HEK293 (cell line): Measurements from ENCODE around the gene PLCH2.

ENCODE experiments used
- BCL11B ChIP-seq: fragments of 450-650 bp; formaldehyde crosslinking; IDR thresholded peaks from 2 replicates; pipeline ENCODE4 v1.5.1; 2016; ENCODE audit warnings: low read depth, missing biosample characterization, missing genetic modification characterization
- HIC1 ChIP-seq: fragments of 450-650 bp; formaldehyde crosslinking; IDR thresholded peaks from 2 replicates; pipeline ENCODE4 v1.5.1; 2016; ENCODE audit warnings: missing biosample characterization, missing genetic modification characterization
- HOXA7 ChIP-seq: sonication (generic); formaldehyde crosslinking; IDR thresholded peaks from 2 replicates; pipeline ENCODE4 v1.8.1; 2022; ENCODE audit warnings: missing genetic modification reagents, borderline replicate concordance
- HOXC10 ChIP-seq: sonication (generic); formaldehyde crosslinking; IDR thresholded peaks from 2 replicates; pipeline ENCODE4 v1.8.1; 2023; ENCODE audit warnings: mild to moderate bottlenecking, missing genetic modification reagents
- KLF7 ChIP-seq: fragments of 450-650 bp; formaldehyde crosslinking; IDR thresholded peaks from 2 replicates; pipeline ENCODE4 v1.5.1; 2016; ENCODE audit warnings: missing biosample characterization, missing genetic modification characterization, borderline replicate concordance
- SALL2 ChIP-seq: fragments of 450-650 bp; formaldehyde crosslinking; IDR thresholded peaks from 2 replicates; pipeline ENCODE4 v1.5.0; 2017; ENCODE audit warnings: missing biosample characterization, mild to moderate bottlenecking, missing genetic modification characterization, borderline replicate concordance
- SP2 ChIP-seq: fragments of 450-650 bp; formaldehyde crosslinking; IDR thresholded peaks from 2 replicates; pipeline ENCODE4 v1.5.1; 2016; ENCODE audit warnings: missing biosample characterization, missing genetic modification characterization
- TCF7L2 ChIP-seq: IDR thresholded peaks from 2 replicates; pipeline ENCODE4 v1.6.1; 2011; ENCODE audit warnings: low read depth, mild to moderate bottlenecking, inconsistent platforms, low read length, moderate library complexity, borderline replicate concordance
- ZBTB17 ChIP-seq: fragments of 450-650 bp; formaldehyde crosslinking; IDR thresholded peaks from 2 replicates; pipeline ENCODE4 v1.5.1; 2016; ENCODE audit warnings: missing biosample characterization, missing genetic modification characterization
- ZBTB21 ChIP-seq: fragments of 450-650 bp; formaldehyde crosslinking; IDR thresholded peaks from 2 replicates; pipeline ENCODE4 v1.5.1; 2017; ENCODE audit warnings: missing biosample characterization, missing genetic modification characterization
- ZBTB8A ChIP-seq: fragments of 450-650 bp; formaldehyde crosslinking; IDR thresholded peaks from 2 replicates; pipeline ENCODE4 v1.5.1; 2016; ENCODE audit warnings: missing biosample characterization, missing genetic modification characterization
- ZEB2 ChIP-seq: fragments of 450-650 bp; formaldehyde crosslinking; IDR thresholded peaks from 2 replicates; pipeline ENCODE4 v1.5.1; 2016; ENCODE audit warnings: missing biosample characterization, missing genetic modification characterization
- ZFP3 ChIP-seq: fragments of 450-650 bp; formaldehyde crosslinking; IDR thresholded peaks from 2 replicates; pipeline ENCODE4 v1.5.1; 2016; ENCODE audit warnings: low read depth, missing biosample characterization, missing genetic modification characterization
- ZNF138 ChIP-seq: fragments of 450-650 bp; formaldehyde crosslinking; IDR thresholded peaks from 2 replicates; pipeline ENCODE4 v1.5.1; 2016; ENCODE audit warnings: missing biosample characterization, missing genetic modification characterization, borderline replicate concordance
- ZNF146 ChIP-seq: fragments of 450-650 bp; formaldehyde crosslinking; IDR thresholded peaks from 2 replicates; pipeline ENCODE4 v1.5.1; 2016; ENCODE audit warnings: missing biosample characterization, missing genetic modification characterization
- ZNF2 ChIP-seq: fragments of 450-650 bp; formaldehyde crosslinking; IDR thresholded peaks from 2 replicates; pipeline ENCODE4 v1.5.1; 2016; ENCODE audit warnings: missing biosample characterization, missing genetic modification characterization
- ZNF350 ChIP-seq: fragments of 450-650 bp; formaldehyde crosslinking; IDR thresholded peaks from 2 replicates; pipeline ENCODE4 v1.5.0; 2017; ENCODE audit warnings: missing biosample characterization, mild to moderate bottlenecking, missing genetic modification characterization
- ZNF394 ChIP-seq: fragments of 450-650 bp; formaldehyde crosslinking; IDR thresholded peaks from 2 replicates; pipeline ENCODE4 v1.5.1; 2016; ENCODE audit warnings: missing biosample characterization, missing genetic modification characterization, mild to moderate bottlenecking, moderate library complexity, borderline replicate concordance
- ZNF423 ChIP-seq: fragments of 450-650 bp; formaldehyde crosslinking; IDR thresholded peaks from 2 replicates; pipeline ENCODE4 v1.5.1; 2016; ENCODE audit warnings: missing biosample characterization, missing genetic modification characterization
- ZNF530 ChIP-seq: fragments of 450-650 bp; formaldehyde crosslinking; IDR thresholded peaks from 2 replicates; pipeline ENCODE4 v1.5.1; 2016; ENCODE audit warnings: low read depth, missing biosample characterization, missing genetic modification characterization
- ZNF548 ChIP-seq: fragments of 450-650 bp; formaldehyde crosslinking; IDR thresholded peaks from 2 replicates; pipeline ENCODE4 v1.5.1; 2016; ENCODE audit warnings: missing biosample characterization, missing genetic modification characterization
- ZNF549 ChIP-seq: fragments of 450-650 bp; IDR thresholded peaks from 2 replicates; pipeline ENCODE4 v1.5.1; 2018; ENCODE audit warnings: missing biosample characterization, missing genetic modification characterization, mild to moderate bottlenecking, inconsistent platforms, moderate library complexity
- ZNF658 ChIP-seq: fragments of 450-650 bp; formaldehyde crosslinking; IDR thresholded peaks from 2 replicates; pipeline ENCODE4; 2016; ENCODE audit warnings: missing biosample characterization, missing genetic modification characterization
- ZNF76 ChIP-seq: fragments of 450-650 bp; formaldehyde crosslinking; IDR thresholded peaks from 2 replicates; pipeline ENCODE4; 2016; ENCODE audit warnings: low read depth, missing biosample characterization, missing genetic modification characterization, borderline replicate concordance
- ZNF785 ChIP-seq: fragments of 450-650 bp; formaldehyde crosslinking; IDR thresholded peaks from 2 replicates; pipeline ENCODE4 v1.5.1; 2016; ENCODE audit warnings: missing biosample characterization, missing genetic modification characterization
- ZSCAN30 ChIP-seq: fragments of 450-650 bp; IDR thresholded peaks from 2 replicates; pipeline ENCODE4 v1.5.1; 2018; ENCODE audit warnings: missing biosample characterization, mild to moderate bottlenecking, missing genetic modification characterization, moderate library complexity
- TF ChIP-seq, protein P1 (sequence below): fragments of 450-650 bp; formaldehyde crosslinking; IDR thresholded peaks from 2 replicates; pipeline ENCODE4 v1.5.1; 2016; ENCODE audit warnings: missing biosample characterization, missing genetic modification characterization, borderline replicate concordance
- TF ChIP-seq, protein P2 (sequence below): fragments of 450-650 bp; IDR thresholded peaks from 2 replicates; pipeline ENCODE4 v1.5.1; 2018; ENCODE audit warnings: missing biosample characterization, mild to moderate bottlenecking, missing genetic modification characterization
- TF ChIP-seq, protein P3 (sequence below): fragments of 450-650 bp; formaldehyde crosslinking; IDR thresholded peaks from 2 replicates; pipeline ENCODE4 v1.5.1; 2016; ENCODE audit warnings: missing biosample characterization, missing genetic modification characterization

Gene PLCH2

GRCh38 chr1:2546515-2547209, 70.6 kb downstream of the PLCH2 start (continued):
- TF ChIP-seq HIC1, result peak; percentile 79; the same call in 1 of the 2 replicates
- TF ChIP-seq HOXC10 (CRISPR knock-in tag), result no peak
- TF ChIP-seq ZBTB21, result no peak
- TF ChIP-seq SP2, result peak; percentile 92
- TF ChIP-seq, protein P1, sequence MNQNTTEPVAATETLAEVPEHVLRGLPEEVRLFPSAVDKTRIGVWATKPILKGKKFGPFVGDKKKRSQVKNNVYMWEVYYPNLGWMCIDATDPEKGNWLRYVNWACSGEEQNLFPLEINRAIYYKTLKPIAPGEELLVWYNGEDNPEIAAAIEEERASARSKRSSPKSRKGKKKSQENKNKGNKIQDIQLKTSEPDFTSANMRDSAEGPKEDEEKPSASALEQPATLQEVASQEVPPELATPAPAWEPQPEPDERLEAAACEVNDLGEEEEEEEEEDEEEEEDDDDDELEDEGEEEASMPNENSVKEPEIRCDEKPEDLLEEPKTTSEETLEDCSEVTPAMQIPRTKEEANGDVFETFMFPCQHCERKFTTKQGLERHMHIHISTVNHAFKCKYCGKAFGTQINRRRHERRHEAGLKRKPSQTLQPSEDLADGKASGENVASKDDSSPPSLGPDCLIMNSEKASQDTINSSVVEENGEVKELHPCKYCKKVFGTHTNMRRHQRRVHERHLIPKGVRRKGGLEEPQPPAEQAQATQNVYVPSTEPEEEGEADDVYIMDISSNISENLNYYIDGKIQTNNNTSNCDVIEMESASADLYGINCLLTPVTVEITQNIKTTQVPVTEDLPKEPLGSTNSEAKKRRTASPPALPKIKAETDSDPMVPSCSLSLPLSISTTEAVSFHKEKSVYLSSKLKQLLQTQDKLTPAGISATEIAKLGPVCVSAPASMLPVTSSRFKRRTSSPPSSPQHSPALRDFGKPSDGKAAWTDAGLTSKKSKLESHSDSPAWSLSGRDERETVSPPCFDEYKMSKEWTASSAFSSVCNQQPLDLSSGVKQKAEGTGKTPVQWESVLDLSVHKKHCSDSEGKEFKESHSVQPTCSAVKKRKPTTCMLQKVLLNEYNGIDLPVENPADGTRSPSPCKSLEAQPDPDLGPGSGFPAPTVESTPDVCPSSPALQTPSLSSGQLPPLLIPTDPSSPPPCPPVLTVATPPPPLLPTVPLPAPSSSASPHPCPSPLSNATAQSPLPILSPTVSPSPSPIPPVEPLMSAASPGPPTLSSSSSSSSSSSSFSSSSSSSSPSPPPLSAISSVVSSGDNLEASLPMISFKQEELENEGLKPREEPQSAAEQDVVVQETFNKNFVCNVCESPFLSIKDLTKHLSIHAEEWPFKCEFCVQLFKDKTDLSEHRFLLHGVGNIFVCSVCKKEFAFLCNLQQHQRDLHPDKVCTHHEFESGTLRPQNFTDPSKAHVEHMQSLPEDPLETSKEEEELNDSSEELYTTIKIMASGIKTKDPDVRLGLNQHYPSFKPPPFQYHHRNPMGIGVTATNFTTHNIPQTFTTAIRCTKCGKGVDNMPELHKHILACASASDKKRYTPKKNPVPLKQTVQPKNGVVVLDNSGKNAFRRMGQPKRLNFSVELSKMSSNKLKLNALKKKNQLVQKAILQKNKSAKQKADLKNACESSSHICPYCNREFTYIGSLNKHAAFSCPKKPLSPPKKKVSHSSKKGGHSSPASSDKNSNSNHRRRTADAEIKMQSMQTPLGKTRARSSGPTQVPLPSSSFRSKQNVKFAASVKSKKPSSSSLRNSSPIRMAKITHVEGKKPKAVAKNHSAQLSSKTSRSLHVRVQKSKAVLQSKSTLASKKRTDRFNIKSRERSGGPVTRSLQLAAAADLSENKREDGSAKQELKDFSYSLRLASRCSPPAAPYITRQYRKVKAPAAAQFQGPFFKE, result 0 out of 2 replicates have a peak, but pooled peaks have one; percentile 33
- TF ChIP-seq BCL11B, result peak; percentile 79; the same call in 1 of the 2 replicates
- no peak for TF ChIP-seq ZNF548 (tag by site-specific recombination)
- TF ChIP-seq ZNF785, result no peak
- TF ChIP-seq ZNF76 (tag by site-specific recombination), result peak; percentile 60; the same call in 1 of the 2 replicates
- peak; percentile 79; the same call in 1 of the 2 replicates for TF ChIP-seq ZEB2 (tag by site-specific recombination)
- TF ChIP-seq TCF7L2, result no peak
- TF ChIP-seq KLF7 (tag by site-specific recombination), result peak; percentile 76; the same call in 1 of the 2 replicates
- peak; percentile 94 for TF ChIP-seq ZBTB8A
- TF ChIP-seq ZNF394 (tag by site-specific recombination), result no peak
- TF ChIP-seq ZNF530 (tag by site-specific recombination), result no peak
- TF ChIP-seq, protein P2, sequence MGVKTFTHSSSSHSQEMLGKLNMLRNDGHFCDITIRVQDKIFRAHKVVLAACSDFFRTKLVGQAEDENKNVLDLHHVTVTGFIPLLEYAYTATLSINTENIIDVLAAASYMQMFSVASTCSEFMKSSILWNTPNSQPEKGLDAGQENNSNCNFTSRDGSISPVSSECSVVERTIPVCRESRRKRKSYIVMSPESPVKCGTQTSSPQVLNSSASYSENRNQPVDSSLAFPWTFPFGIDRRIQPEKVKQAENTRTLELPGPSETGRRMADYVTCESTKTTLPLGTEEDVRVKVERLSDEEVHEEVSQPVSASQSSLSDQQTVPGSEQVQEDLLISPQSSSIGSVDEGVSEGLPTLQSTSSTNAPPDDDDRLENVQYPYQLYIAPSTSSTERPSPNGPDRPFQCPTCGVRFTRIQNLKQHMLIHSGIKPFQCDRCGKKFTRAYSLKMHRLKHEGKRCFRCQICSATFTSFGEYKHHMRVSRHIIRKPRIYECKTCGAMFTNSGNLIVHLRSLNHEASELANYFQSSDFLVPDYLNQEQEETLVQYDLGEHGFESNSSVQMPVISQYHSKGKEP (tag by site-specific recombination), result no peak
- no peak for TF ChIP-seq ZNF138 (tag by site-specific recombination)
- no peak for TF ChIP-seq ZNF350 (tag by site-specific recombination)
- no peak for TF ChIP-seq ZNF146 (tag by site-specific recombination)
- no peak for TF ChIP-seq ZSCAN30
- peak; percentile 50; the same call in 1 of the 2 replicates for TF ChIP-seq ZBTB17 (tag by site-specific recombination)
- no peak for TF ChIP-seq HOXA7 (CRISPR knock-in tag)
- TF ChIP-seq, protein P3, sequence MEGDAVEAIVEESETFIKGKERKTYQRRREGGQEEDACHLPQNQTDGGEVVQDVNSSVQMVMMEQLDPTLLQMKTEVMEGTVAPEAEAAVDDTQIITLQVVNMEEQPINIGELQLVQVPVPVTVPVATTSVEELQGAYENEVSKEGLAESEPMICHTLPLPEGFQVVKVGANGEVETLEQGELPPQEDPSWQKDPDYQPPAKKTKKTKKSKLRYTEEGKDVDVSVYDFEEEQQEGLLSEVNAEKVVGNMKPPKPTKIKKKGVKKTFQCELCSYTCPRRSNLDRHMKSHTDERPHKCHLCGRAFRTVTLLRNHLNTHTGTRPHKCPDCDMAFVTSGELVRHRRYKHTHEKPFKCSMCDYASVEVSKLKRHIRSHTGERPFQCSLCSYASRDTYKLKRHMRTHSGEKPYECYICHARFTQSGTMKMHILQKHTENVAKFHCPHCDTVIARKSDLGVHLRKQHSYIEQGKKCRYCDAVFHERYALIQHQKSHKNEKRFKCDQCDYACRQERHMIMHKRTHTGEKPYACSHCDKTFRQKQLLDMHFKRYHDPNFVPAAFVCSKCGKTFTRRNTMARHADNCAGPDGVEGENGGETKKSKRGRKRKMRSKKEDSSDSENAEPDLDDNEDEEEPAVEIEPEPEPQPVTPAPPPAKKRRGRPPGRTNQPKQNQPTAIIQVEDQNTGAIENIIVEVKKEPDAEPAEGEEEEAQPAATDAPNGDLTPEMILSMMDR (tag by site-specific recombination), result peak; percentile 69
- peak; percentile 14; the same call in 1 of the 2 replicates for TF ChIP-seq ZNF2
- no peak for TF ChIP-seq ZNF658 (tag by site-specific recombination)
- TF ChIP-seq SALL2 (tag by site-specific recombination), result no peak
- no peak for TF ChIP-seq ZFP3 (tag by site-specific recombination)
- TF ChIP-seq ZNF423 (tag by site-specific recombination), result 0 out of 2 replicates have a peak, but pooled peaks have one; percentile 30
- no peak for TF ChIP-seq ZNF549 (tag by site-specific recombination)
